ENCODE measurements around the gene CCDC154. TPM values are rescaled to one million over a fixed set of nuclear protein-coding genes. Genes with fewer than 3 reads are reported as not detected.

Gene CCDC154
- polyA plus RNA-seq, 1 donor (not counting 4 experiments of a cell fraction or from before 2014, with no cell fraction given) = 0.46 TPM

DNA sequence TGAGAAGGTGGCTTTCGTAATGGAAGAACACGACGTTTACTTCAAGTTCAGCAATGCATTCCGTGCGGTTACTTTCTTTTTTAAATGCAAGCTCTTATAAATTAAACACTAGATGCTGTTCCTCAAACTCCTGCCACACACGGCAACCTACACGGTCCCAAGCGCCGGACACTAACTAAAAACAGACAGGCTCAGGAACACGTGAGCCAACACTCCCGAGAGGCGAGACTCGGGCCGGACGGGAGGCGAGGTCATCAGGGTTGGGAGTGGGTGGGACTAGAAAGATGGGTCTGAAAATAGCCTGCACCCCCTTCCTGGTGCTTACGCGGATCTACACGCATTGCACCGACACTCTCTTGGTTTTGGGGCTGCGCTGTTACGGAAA, 24.1 kb upstream of the CCDC154 start:
- no peaks in the 10 kb centered on the region for H3K27me3 ChIP-seq (ENCODE audit: control insufficient read depth, extremely low read depth, insufficient read depth, low read length)
- no peak overlapping the region for H3K9ac ChIP-seq (ENCODE audit: control insufficient read depth, extremely low read depth, insufficient read depth, low read length)
- H3K9me3 ChIP-seq (ENCODE audit: control insufficient read depth, low read depth, low read length) = no peaks in the 10 kb centered on the region
- no peak overlapping the region for H3K4me3 ChIP-seq (ENCODE audit: control insufficient read depth in 2 of 3, extremely low read depth in 1 of 3, insufficient read depth in 2 of 3, low read depth in 1 of 3, low read length in 3 of 3)
- dilution Hi-C loops (cut with MboI; ENCODE audit: extremely low pct_ligation_motif_present, low sequenced_read_pairs) = no loop called here
- DNase-seq (ENCODE audit: low read depth, low spot score) (no peak), FAIRE-seq (no peak)
- no peaks in the 10 kb centered on the region for H3K4me1 ChIP-seq (ENCODE audit: control insufficient read depth, extremely low read depth, insufficient read depth, low read length)
- no peak overlapping the region for H2AFZ ChIP-seq (ENCODE audit: control insufficient read depth, low read length)
- no peak overlapping the region for H3K4me2 ChIP-seq (ENCODE audit: control insufficient read depth, extremely low read depth, insufficient read depth, low read depth, low read length)
- H3K27ac ChIP-seq (ENCODE audit: control insufficient read depth, insufficient read depth, low read length) = no peak overlapping the region
- H4K20me1 ChIP-seq (ENCODE audit: control insufficient read depth, extremely low read depth, insufficient read depth, low read length) = no peaks in the 10 kb centered on the region
- TF ChIP-seq, protein P1, sequence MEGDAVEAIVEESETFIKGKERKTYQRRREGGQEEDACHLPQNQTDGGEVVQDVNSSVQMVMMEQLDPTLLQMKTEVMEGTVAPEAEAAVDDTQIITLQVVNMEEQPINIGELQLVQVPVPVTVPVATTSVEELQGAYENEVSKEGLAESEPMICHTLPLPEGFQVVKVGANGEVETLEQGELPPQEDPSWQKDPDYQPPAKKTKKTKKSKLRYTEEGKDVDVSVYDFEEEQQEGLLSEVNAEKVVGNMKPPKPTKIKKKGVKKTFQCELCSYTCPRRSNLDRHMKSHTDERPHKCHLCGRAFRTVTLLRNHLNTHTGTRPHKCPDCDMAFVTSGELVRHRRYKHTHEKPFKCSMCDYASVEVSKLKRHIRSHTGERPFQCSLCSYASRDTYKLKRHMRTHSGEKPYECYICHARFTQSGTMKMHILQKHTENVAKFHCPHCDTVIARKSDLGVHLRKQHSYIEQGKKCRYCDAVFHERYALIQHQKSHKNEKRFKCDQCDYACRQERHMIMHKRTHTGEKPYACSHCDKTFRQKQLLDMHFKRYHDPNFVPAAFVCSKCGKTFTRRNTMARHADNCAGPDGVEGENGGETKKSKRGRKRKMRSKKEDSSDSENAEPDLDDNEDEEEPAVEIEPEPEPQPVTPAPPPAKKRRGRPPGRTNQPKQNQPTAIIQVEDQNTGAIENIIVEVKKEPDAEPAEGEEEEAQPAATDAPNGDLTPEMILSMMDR (optimal IDR thresholded peaks at IDR 0.05 in 1 of 3, IDR thresholded peaks at IDR 0.05 in 1 of 3, conservative IDR thresholded peaks at IDR 0.05 in 1 of 3; ENCODE audit: extremely low read depth in 1 of 3, insufficient read depth in 2 of 3, low read length in 3 of 3) = no peak
- TF ChIP-seq EZH2 (IDR thresholded peaks at IDR 0.05; ENCODE audit: low read length) = no peak
- peaks cover 50% of the 10 kb centered on the region for H3K79me2 ChIP-seq (ENCODE audit: control insufficient read depth, insufficient read depth, low read length)
- peaks cover 0 to 3% of the 10 kb centered on the region in 2 experiments for H3K36me3 ChIP-seq (ENCODE audit: control insufficient read depth in 2 of 2, extremely low read depth in 1 of 2, insufficient read depth in 2 of 2, low read length in 2 of 2)
- H3K9me1 ChIP-seq (ENCODE audit: control insufficient read depth, extremely low read depth, insufficient read depth, low read length) = no peaks in the 10 kb centered on the region

DNA sequence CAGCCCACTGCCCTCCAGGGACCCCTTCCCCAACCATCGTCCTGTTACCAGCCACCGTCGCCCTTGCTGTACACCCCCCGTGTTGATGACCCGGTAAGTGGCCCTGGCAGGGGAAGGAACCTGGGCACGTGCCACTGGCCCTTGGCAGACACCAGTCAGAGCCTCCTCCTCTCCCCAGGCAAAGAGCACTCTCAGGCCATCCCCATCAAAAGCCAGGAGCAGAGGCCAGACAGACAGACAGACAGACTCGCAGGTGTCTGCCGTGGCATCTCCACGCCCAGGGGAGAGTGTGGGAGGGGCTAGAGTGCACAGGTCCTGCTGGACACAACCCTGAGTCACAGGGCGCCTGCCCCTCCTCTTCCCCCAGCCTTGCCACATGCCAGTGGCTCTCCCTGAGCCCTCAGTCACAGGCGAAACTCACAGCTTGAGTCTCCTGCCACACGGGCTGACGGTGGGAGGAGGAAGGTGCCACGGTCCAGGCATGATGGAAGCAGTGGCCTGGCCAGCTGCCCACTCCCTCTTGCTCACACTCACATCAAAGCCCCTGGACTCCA, 22.7 kb upstream of the CCDC154 start:
- Histone ChIP-seq H3K4me2 (ENCODE audit: control insufficient read depth, extremely low read depth, insufficient read depth, low read depth, low read length) (no peak overlapping the region), H4K20me1 (ENCODE audit: control insufficient read depth, extremely low read depth, insufficient read depth, low read length) (no peaks in the 10 kb centered on the region), H3K36me3 (ENCODE audit: control insufficient read depth in 2 of 2, extremely low read depth in 1 of 2, insufficient read depth in 2 of 2, low read length in 2 of 2) (peaks cover 0 to 7% of the 10 kb centered on the region in 2 experiments), H3K9me1 (ENCODE audit: control insufficient read depth, extremely low read depth, insufficient read depth, low read length) (no peaks in the 10 kb centered on the region), H3K4me3 (ENCODE audit: control insufficient read depth in 2 of 3, extremely low read depth in 1 of 3, insufficient read depth in 2 of 3, low read depth in 1 of 3, low read length in 3 of 3) (no peak overlapping the region), H3K9me3 (ENCODE audit: control insufficient read depth, low read depth, low read length) (no peaks in the 10 kb centered on the region), H3K79me2 (ENCODE audit: control insufficient read depth, insufficient read depth, low read length) (peaks cover 45% of the 10 kb centered on the region), H3K27ac (ENCODE audit: control insufficient read depth, insufficient read depth, low read length) (no peak overlapping the region), H3K9ac (ENCODE audit: control insufficient read depth, extremely low read depth, insufficient read depth, low read length) (no peak overlapping the region), H3K4me1 (ENCODE audit: control insufficient read depth, extremely low read depth, insufficient read depth, low read length) (no peaks in the 10 kb centered on the region), H2AFZ (ENCODE audit: control insufficient read depth, low read length) (no peak overlapping the region), H3K27me3 (ENCODE audit: control insufficient read depth, extremely low read depth, insufficient read depth, low read length) (no peaks in the 10 kb centered on the region)
- FAIRE-seq (no peak), DNase-seq (ENCODE audit: low read depth, low spot score) (no peak)
- dilution Hi-C loops (cut with MboI; ENCODE audit: extremely low pct_ligation_motif_present, low sequenced_read_pairs) = no loop called here
- no peak for TF ChIP-seq EZH2 (IDR thresholded peaks at IDR 0.05; ENCODE audit: low read length)
- TF ChIP-seq, protein P1 (optimal IDR thresholded peaks at IDR 0.05 in 1 of 3, IDR thresholded peaks at IDR 0.05 in 1 of 3, conservative IDR thresholded peaks at IDR 0.05 in 1 of 3; ENCODE audit: extremely low read depth in 1 of 3, insufficient read depth in 2 of 3, low read length in 3 of 3) = no peak
